ENCODE measurements around the gene FADS3. TPM values are rescaled to one million over a fixed set of nuclear protein-coding genes. Genes with fewer than 3 reads are reported as not detected.

Gene FADS3
- total and polyA plus RNA-seq, 9 of the 15 experiments (the other 6 are each of a cell fraction or from before 2014, with no cell fraction given) = 0.97 to 148 (median 92.7) TPM

DNA sequence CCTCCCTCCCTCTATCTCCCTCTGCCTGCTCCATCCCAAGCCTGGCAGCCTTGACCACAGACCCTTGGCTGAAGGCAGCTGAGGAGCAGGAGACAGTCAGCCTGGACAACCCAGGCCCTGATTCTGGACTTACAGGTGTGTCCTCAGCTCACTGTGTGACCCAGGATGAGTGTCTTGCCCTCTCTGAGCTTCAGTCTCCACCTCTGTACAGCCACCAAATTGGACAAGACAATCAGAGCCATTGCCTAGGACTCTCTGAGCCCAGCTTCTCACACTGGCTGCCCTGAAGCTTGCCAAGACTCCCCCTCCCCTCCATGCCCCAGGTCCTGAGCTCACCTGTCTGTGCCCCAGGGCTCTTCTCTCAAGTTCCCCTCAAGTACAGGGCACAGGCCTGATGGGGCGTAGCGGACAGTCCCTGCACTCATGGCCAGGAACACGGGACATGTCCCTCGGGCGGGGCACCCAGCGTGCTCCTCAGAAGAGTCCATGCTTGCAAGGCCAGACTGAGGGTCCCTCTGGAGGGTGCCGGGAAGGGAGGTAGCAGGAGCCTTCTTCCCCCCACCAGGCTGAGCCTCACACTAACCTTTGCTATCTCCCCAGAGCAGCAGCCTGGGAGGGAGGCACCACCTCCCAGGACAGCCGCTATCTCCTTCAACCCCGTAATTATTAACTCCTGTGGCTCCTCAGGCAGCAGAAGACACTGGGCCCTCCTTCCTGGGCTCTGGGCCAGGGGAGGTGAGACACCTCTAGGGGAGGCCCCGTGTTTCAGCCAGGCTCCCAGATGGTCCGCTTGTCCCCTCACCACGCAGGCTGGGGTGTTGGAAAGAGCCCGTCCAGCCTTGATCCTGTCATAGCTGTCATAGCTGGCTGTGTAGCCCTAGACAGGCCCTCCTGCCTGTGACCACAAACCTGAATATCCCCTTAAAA, 28.6 kb upstream of the FADS3 start (continued):
- TF ChIP-seq ZBTB2 (IDR thresholded peaks at IDR 0.05) (peak; percentile 65; the same call in 1 of the 2 replicates), TRIM24 (IDR thresholded peaks at IDR 0.05) (peak; percentile 65 to 78; a peak in 3 of 4 replicates), ZNF354B (CRISPR knock-in tag; IDR thresholded peaks at IDR 0.05) (no peak), PHF8 (IDR thresholded peaks at IDR 0.05; ENCODE audit: borderline replicate concordance, low read length) (peak; percentile 40; the same call in 1 of the 2 replicates), ARID2 (IDR thresholded peaks at IDR 0.05) (no peak), NR3C1 (CRISPR knock-in tag; IDR thresholded peaks at IDR 0.05) (no peak), CREB3L1 (IDR thresholded peaks at IDR 0.05; ENCODE audit: borderline replicate concordance, low read depth) (no peak; the same call in 1 of the 2 replicates), XRCC5 (IDR thresholded peaks at IDR 0.05; ENCODE audit: low read depth, low read length) (no peak; the same call in none of the 2 replicates), KAT7 (CRISPR knock-in tag; IDR thresholded peaks at IDR 0.05; ENCODE audit: borderline replicate concordance) (no peak), POLR2G (IDR thresholded peaks at IDR 0.05; ENCODE audit: low read depth, low read length) (no peak), THRB (CRISPR knock-in tag; conservative IDR thresholded peaks at IDR 0.05) (no peak), POU5F1 (IDR thresholded peaks at IDR 0.05; ENCODE audit: borderline replicate concordance, low read depth, low read length, partially characterized antibody) (no peak), RBM14 (IDR thresholded peaks at IDR 0.05; ENCODE audit: borderline replicate concordance, insufficient read depth, low read depth, low read length) (no peak)
- TF ChIP-seq, protein P1, sequence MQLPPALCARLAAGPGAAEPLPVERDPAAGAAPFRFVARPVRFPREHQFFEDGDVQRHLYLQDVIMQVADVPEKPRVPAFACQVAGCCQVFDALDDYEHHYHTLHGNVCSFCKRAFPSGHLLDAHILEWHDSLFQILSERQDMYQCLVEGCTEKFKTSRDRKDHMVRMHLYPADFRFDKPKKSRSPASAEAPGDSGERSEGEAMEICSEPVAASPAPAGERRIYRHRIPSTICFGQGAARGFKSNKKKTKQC (CRISPR knock-in tag; IDR thresholded peaks at IDR 0.05) = peak; percentile 64; the same call in 1 of the 2 replicates
- TF ChIP-seq, protein P2, sequence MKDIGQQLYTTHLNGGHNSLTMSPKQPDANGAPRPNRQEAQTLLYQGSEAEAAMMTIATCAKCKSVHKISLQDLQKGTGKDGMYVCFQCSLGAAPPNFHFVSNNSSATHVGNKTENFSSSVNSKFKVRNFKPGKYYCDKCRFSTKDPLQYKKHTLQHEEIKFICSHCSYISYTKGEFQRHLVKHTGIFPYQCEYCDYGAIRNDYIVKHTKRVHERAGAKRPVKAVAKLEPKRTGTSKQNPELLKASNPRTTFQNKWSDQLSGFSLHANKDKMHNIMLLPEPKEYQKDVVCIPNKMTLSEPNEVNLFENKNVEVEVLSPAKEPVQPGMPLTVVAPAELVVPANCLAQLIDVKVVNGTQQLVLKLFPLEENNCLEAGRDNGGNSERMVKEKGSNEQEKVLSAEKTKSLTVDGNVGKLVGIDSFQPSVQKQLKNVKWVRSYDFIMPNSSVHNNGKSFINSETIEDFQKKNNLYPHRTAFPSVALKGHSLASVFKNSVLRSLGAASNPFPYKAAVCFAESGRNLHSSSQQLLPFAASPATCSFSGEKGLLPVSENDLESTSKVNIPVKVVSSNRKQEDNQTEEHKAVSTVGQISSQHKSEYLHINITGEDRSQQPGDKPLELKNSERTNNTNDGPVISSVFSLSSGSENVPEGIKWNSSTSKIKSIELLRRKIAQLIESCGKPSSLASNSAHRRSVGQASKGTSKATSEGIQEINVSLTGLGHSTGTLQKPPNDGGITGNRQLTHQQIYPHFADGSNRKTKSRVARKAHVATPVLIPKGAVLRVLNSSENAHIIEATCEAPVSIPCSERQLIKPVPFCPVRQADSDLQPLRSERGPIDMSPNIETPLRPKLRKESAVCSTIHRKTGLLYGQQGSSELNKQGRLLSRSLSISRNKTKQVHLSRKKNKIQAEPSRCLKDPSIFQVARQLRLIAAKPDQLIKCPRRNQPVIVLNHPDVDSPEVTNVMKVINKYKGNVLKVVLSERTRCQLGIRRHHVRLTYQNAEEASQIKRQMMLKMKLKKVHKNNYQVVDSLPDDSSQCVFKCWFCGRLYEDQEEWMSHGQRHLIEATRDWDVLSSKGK (CRISPR knock-in tag; IDR thresholded peaks at IDR 0.05) = no peak
- TF ChIP-seq, protein P3, sequence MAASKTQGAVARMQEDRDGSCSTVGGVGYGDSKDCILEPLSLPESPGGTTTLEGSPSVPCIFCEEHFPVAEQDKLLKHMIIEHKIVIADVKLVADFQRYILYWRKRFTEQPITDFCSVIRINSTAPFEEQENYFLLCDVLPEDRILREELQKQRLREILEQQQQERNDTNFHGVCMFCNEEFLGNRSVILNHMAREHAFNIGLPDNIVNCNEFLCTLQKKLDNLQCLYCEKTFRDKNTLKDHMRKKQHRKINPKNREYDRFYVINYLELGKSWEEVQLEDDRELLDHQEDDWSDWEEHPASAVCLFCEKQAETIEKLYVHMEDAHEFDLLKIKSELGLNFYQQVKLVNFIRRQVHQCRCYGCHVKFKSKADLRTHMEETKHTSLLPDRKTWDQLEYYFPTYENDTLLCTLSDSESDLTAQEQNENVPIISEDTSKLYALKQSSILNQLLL (CRISPR knock-in tag; IDR thresholded peaks at IDR 0.05; ENCODE audit: borderline replicate concordance) = no peak

All from K562 (cell line).